CD4-positive, alpha-beta T cell treated with Interleukin-15 for 1 hour (primary cell): ENCODE data around the gene WDR27.
"Not testable (repeated sequence)": the region's sequence is repeated elsewhere in the genome, so short reads cannot be mapped to it uniquely, and the experiment has no call there.

Source experiments
- DNase-seq: peaks from one replicate; pipeline ENCODE4 v3.0.0-alpha.2; 2020

The WDR27 gene

DNA sequence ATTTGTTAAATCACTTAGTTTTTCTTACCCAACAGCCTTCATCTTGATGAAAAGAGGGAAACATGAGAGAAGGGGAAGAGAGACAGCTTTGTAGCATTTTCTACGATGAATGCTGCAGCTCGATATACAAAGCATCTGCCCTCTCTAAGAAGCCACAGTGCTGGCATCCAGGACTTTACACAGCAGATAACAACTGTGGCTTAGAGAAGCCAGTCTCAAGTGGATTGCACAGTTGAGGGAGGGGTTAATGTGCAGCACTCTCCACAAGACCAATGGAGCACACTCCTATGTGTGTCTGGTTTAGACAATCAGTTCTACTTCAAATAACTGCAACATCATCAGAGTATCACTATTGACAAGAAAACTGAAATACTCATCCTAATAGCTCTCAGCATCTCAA, 5.9 kb upstream of the WDR27 start:
- no peak for DNase-seq

DNA sequence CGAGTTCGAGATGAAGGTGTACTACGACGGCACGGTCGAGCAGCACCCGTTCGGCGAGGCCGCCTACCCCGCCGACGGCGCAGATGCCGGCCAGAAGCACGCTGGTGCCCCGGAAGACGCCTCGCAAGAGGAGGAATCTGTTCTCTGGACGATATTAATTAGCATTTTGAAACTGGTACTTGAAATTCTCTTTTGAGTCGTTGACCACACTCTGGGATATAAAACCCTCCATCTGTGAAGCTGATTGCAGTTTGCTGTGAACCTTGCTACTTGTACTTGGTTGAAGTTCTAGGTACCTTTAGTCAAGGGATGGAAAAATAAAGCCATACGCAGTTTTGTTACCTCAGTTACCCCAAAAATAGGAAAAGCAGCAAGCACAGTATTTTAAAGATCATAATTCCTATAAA, 1.0 kb upstream of the WDR27 start:
- DNase-seq: no peak

DNA sequence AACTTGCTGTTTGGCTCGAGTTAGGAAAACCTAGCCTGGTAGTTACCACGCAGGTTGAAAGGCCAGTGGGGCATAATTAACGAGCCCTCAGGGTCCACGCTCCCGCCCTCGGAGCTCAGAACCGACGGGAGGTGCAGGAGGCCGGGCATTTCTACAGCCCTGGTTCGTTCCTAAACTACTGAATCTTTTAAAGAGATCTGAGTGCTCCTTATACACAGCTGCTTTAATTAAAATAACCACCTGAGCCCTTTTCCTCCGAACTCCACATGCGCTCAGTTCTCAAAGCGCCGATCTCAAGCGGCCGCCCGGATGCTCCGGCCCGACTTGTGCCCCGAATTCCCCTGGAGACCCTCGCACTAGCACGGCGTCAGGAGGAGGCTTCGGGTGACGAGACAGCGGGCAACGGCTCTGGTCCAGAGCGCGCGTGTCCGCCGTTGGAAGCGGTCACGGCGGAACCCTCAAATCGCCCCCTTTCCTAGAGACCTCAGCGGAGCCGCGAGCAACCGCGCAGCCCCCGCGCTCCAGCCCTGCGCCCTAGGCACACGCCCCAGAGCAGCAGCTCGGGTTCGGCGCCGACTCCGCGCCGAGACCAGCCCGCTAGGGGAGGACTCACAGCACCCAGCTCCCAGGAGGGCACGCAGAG, 397 bp downstream of the WDR27 start:
- DNase-seq: no peak

- no peak for DNase-seq
These were observed 1.5 kb downstream of the WDR27 start for GRCh38 chr6:169700296-169700695.

DNA sequence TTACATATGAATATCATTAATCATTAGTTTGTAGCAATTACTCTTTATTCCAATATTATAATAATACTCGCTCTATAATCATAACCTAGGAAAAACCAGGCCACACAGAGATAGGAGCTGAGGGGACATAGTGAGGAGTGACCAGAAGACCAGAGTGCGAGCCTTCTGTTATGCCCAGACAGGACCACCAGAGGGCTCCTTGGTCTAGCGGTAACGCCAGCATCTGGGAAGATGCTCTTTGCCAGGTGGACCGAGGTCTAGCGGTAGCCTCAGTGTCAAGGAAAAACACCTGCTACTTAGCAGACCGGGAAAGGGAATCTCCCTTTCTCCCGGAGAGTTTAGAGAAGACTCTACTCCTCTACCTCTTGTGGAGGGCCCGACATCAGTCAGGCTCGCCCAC, 4.7 kb downstream of the WDR27 start:
- DNase-seq: not testable (repeated sequence)

DNA sequence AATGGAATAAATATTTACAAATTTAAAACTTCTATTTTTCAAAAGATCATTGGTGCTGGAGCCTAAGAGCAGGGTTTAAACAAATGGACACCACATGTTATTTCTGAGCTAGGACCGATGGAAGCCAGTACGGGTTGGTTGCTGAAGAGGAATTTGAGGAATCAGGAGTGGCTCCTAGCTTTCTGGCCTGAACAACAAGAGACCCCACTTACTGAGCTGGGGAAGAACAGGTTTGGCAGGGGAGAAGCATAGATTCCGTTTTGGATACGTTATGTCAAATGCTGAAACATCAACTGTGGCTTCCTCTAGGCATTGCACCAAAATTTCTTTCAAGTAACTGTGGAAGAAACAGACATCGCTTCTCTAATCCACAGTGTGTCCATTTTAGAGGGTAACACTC, 6.7 kb downstream of the WDR27 start:
- no peak for DNase-seq

- no peak for DNase-seq
These were observed 9.3 kb downstream of the WDR27 start for GRCh38 chr6:169692516-169692915.

DNA sequence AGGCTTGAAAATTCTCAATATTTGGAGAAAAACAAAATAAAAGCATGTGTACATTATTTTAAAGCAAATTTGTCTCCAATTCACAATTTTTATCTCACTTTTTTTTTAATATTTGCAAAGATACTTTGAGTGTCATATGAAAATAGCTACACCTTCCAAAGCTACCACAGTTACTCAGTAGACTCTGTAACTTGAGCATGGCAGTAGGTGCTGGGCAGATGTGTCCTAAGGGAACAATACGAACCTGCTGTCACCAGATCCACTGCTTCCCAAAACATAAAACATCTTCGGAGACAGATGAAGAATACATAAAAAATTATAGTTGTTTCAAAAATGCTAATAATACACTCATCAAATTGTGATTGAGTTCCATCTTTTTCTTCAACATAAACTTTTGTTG, 10.6 kb downstream of the WDR27 start:
- DNase-seq: no peak

- no peak for DNase-seq
These were observed 12.5 kb downstream of the WDR27 start for GRCh38 chr6:169689287-169689686.

DNA sequence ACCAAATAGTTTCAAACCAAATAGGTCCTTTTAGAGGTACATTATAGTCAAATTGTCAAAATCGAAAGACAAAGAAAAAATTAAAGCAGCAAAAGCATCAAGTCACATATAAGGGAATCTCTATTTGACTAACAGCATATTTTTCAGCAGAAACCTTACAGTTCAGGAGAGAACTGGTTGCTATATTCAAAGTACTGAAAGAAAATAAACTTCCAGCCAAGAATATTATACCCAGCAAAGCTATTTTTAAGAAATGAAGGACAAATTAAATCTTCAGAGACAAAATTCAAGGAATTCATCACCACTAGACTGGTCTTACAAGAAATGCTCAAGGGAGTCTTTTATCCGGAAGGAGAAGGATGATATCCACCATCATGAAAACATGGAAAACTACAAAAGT, 16.0 kb downstream of the WDR27 start:
- DNase-seq: no peak

DNA sequence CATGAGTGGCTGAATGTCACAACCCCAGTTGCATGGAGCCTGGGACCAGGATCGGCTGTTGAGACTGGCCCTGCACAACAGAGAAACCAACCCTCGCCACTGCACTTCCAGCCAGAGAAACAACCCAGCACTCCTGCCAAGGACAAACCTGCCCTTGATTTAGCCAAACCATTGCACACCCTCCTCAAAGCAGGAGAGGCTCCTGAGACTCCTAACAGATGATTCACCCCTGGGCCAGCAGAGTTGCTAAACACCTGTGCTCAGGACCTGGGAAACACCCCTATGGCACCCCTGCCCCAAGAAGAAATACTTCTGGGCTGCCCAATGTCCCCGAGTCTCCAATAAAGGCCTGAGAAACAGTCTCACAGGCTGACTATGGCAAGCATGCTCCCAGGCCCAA, 17.8 kb downstream of the WDR27 start:
- DNase-seq: no peak

- no peak for DNase-seq
These were observed 23.5 kb downstream of the WDR27 start for GRCh38 chr6:169678342-169678741.

GRCh38 chr6:169677096-169677495, 24.7 kb downstream of the WDR27 start:
- DNase-seq: no peak

- DNase-seq: no peak
These were observed 26.8 kb downstream of the WDR27 start for GRCh38 chr6:169675011-169675410.

- no peak for DNase-seq
These were observed 30.3 kb downstream of the WDR27 start for GRCh38 chr6:169671563-169671962.

DNA sequence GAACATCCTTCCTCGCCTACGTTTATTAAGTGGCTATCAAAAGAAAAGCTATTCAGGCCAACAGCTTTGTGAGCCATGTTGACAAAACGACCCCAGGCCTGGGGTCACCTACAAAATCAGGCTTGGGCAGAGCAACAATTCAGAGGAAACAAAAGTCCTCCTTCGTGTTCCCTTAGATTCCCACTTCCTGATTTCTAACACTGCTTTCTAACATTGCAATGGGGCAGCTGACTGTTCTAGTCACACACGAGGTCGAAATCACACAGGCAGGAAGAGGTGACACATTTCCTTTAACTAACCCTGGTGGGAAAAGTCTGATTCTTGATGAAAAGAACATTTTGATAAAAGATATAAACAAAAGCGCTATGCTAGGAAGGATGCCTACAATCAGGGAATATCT, 31.9 kb downstream of the WDR27 start:
- DNase-seq: no peak

DNA sequence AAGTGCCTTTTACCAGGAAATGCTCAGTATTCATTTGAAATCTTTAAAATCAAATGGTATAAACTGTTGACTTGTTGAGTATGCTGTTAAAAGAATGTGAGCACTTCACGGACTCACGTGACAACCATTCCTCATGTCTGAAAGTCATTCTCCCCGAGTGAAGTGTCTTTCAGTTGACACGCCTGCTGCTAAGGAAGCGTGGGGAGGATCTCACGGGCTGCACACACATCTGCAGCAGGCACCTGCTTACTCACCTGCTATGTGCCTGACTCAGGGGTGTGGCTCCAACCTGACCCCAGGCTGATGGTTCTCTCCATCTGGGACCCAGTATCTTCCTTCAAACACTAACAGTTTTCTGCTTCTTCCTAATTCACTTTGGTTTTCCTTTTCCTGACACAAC, 32.7 kb downstream of the WDR27 start:
- DNase-seq: no peak

- no peak for DNase-seq
These were observed 33.5 kb downstream of the WDR27 start for GRCh38 chr6:169668203-169668847.

- no peak for DNase-seq
These were observed 34.1 kb downstream of the WDR27 start for GRCh38 chr6:169667716-169668115.

- no peak for DNase-seq
These were observed 35.4 kb downstream of the WDR27 start for GRCh38 chr6:169666441-169666840.

DNA sequence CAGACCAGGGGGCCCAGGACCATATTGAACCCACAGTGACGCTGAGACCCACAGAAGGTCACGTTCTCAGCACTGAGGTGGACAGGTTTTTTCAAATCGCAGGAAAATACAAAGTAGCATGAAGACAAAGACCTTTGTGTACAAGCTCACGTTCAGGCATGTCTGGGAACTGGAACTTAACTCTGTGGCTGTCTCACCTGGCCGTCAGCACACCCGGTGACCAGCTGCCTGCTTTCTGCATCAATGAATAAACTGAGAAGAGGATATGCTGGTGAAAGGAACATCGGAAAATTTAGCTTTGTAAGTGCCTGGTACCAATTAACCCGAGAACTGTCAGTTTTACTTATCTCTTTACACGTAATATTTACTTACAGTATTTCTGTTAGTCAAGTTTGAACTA, 36.5 kb downstream of the WDR27 start:
- DNase-seq: no peak

DNA sequence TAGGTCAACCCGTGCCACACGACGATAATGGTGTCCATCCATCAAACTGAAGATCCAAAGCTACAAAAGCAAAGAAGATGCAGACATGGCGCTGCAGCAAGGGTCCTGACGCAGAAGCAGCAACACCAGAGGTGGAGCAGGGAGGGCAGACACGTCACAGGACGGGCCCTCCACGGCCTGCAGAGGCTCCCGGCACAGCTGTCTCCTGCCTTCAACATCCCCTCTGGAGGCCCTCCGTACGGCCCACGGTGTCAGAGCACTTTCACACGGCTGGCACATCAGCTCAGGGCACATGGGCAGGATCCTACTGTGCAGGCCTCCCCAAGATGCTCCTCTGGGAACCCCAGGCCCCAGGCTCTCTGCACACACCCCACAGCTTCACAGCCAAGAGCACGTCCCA, 37.6 kb downstream of the WDR27 start:
- no peak for DNase-seq

DNA sequence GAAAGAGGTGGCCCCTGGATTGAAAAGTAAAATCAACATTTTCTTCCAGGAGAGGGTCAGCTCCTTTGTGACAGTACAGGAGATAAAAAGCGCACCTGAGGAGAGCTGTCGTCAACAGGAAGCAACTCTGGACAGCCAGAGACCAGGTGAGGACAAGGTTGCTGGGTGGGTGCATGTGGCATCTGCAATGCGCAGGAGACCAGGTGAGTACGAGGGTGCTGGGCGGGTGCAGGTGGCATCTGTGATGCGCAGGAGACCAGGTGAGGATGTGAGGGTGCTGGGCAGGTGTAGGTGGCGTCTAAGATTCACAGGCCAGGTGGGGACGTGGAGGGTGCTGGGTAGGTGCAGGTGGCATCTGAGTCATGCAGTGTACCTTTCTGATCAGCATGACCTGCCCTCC, 38.4 kb downstream of the WDR27 start:
- no peak for DNase-seq

GRCh38 chr6:169661391-169661756, 40.5 kb downstream of the WDR27 start:
- no peak for DNase-seq

GRCh38 chr6:169660751-169661390, 41.0 kb downstream of the WDR27 start:
- no peak for DNase-seq
